ENCODE data around the gene AVL9.

DNA sequence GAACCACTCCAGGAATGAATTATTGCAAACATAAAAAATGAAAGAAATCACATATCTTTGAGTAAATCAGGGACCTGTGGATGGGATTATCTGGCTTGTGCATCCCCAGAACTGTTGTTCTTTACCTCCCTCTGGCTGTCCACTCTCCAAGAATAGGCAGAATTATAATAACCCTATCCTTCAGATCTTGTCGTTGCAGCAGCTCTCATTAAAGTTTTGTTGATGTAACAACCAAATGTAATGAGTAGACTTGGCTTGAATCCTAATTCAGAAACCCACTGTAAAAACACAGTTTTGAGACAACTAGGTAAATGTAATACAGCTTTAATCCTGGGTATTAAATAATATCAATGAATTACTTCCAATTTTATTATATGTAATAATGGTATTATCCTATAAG, 21.3 kb upstream of the AVL9 start:
- TF ChIP-seq, protein P1, sequence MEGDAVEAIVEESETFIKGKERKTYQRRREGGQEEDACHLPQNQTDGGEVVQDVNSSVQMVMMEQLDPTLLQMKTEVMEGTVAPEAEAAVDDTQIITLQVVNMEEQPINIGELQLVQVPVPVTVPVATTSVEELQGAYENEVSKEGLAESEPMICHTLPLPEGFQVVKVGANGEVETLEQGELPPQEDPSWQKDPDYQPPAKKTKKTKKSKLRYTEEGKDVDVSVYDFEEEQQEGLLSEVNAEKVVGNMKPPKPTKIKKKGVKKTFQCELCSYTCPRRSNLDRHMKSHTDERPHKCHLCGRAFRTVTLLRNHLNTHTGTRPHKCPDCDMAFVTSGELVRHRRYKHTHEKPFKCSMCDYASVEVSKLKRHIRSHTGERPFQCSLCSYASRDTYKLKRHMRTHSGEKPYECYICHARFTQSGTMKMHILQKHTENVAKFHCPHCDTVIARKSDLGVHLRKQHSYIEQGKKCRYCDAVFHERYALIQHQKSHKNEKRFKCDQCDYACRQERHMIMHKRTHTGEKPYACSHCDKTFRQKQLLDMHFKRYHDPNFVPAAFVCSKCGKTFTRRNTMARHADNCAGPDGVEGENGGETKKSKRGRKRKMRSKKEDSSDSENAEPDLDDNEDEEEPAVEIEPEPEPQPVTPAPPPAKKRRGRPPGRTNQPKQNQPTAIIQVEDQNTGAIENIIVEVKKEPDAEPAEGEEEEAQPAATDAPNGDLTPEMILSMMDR (IDR thresholded peaks at IDR 0.05; ENCODE audit: low read depth, low read length, poor library complexity, severe bottlenecking): no peak
- TF ChIP-seq EZH2phosphoT487 (IDR thresholded peaks at IDR 0.05; ENCODE audit: borderline replicate concordance, low read length): no peak

Data from DOHH2 (cell line).